Tibial nerve (tissue), 4 donors: ENCODE measurements around the gene CASTOR1. TPM values are rescaled to one million over a fixed set of nuclear protein-coding genes. Genes with fewer than 3 reads are reported as not detected.

ENCODE experiments used
- DNase-seq, 2 donors: peaks; one replicate each; pipeline ENCODE4 v3.0.0-alpha.2; 2019; ENCODE audit warnings: low spot score in 2 of 2
- H3K27ac ChIP-seq, 4 donors: fragments of 200-600 bp; sonication (generic) in 3 of 4; one replicate each; pipeline ENCODE4 v1.5.1; 2017 to 2019; ENCODE audit warnings: mild to moderate bottlenecking in 1 of 4
- H3K27me3 ChIP-seq, 2 donors: fragments of 200-600 bp; sonication (generic) in 1 of 2; one replicate each; pipeline versions ENCODE4 v1.5.1 to v1.6.0; 2017 to 2019
- H3K36me3 ChIP-seq, 3 donors: fragments of 200-600 bp; sonication (generic); one replicate each; pipeline ENCODE4 v1.5.1; 2018 to 2019
- H3K4me1 ChIP-seq, 4 donors: fragments of 200-600 bp; sonication (generic) in 3 of 4; one replicate each; pipeline ENCODE4 v1.5.1; 2017 to 2019
- H3K4me3 ChIP-seq, 4 donors: fragments of 200-600 bp; sonication (generic) in 3 of 4; one replicate each; pipeline ENCODE4 v1.5.1; 2017 to 2019; ENCODE audit warnings: mild to moderate bottlenecking in 1 of 4, moderate library complexity in 1 of 4
- H3K9me3 ChIP-seq, 4 donors: fragments of 200-600 bp; sonication (generic) in 3 of 4; one replicate each; pipeline ENCODE4 v1.5.1; 2017 to 2019
- EP300 ChIP-seq, 2 donors: sonication (generic); formaldehyde crosslinking; IDR thresholded peaks; one replicate each; pipeline ENCODE4 v1.6.1; 2017; ENCODE audit warnings: antibody characterized with exemption in 2 of 2, mild to moderate bottlenecking in 1 of 2
- POLR2A ChIP-seq, 2 donors: fragments of 450-650 bp; IDR thresholded peaks; one replicate each; pipeline ENCODE4 v1.6.1; 2017; ENCODE audit warnings: antibody characterized with exemption in 2 of 2, mild to moderate bottlenecking in 2 of 2, moderate library complexity in 2 of 2
- WGBS, 2 donors: methylation state at CpG; one replicate each; pipeline ENCODE4 v1.1.5; 2018; 5-methylcytosine and 5-hydroxymethylcytosine counted together
- total RNA-seq, 4 donors: library from RNA; depleted of rRNA; stranded (reverse); fragments of >200 nt; gene quantifications; one replicate each; pipeline ENCODE4 v1.1.0, GENCODE V29; 2016
- TF ChIP-seq, protein P1 (sequence below), 5 experiments: fragments of 200-600 bp in 3 of 5; fragments of 450-650 bp in 2 of 5; sonication (generic) in 3 of 5; IDR thresholded peaks; one replicate each; pipeline ENCODE4 v1.5.1; 2016 to 2019; ENCODE audit warnings: antibody characterized with exemption in 5 of 5, mild to moderate bottlenecking in 3 of 5, moderate library complexity in 2 of 5

CASTOR1 gene
- total RNA-seq, 4 donors from 2014 or later = 38.7 to 57.9 (median 45.3) TPM

DNA sequence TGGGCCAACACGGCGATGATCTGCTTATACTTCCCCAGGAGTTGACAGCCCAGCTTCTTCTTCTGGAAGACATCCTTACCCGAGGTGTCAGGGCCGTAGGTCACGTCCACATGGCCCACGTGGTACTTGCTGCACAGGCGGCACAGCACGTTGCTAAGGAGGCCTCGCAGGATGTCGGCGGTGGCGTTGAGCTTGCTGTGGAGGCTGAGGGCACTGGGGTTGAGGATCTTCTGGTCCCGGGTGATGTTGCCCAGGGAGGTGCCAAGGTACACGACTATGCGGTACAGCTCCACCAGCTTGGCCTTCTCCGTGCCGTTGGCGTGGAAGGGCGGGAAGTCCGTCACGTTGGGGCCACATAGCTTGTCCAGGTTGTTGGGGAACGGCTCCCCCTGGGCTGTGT is 45.6 kb downstream of the CASTOR1 start:
- H3K4me3 ChIP-seq = no peak overlapping the region
- peaks cover 0 to 36% (median 17%) of the 10 kb centered on the region in 4 donors for H3K4me1 ChIP-seq
- H3K27ac ChIP-seq = no peak overlapping the region
- TF ChIP-seq EP300 (IDR thresholded peaks at IDR 0.05) = no peak
- TF ChIP-seq, protein P1, sequence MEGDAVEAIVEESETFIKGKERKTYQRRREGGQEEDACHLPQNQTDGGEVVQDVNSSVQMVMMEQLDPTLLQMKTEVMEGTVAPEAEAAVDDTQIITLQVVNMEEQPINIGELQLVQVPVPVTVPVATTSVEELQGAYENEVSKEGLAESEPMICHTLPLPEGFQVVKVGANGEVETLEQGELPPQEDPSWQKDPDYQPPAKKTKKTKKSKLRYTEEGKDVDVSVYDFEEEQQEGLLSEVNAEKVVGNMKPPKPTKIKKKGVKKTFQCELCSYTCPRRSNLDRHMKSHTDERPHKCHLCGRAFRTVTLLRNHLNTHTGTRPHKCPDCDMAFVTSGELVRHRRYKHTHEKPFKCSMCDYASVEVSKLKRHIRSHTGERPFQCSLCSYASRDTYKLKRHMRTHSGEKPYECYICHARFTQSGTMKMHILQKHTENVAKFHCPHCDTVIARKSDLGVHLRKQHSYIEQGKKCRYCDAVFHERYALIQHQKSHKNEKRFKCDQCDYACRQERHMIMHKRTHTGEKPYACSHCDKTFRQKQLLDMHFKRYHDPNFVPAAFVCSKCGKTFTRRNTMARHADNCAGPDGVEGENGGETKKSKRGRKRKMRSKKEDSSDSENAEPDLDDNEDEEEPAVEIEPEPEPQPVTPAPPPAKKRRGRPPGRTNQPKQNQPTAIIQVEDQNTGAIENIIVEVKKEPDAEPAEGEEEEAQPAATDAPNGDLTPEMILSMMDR (IDR thresholded peaks at IDR 0.05) = no peak
- TF ChIP-seq POLR2A (IDR thresholded peaks at IDR 0.05) = no peak
- no peaks in the 10 kb centered on the region for H3K36me3 ChIP-seq
- H3K27me3 ChIP-seq = peaks cover 0 to 8% of the 10 kb centered on the region in 2 donors
- WGBS, 2 donors = 94% methylated on average over 21 to 22 of the region's 22 CpGs
- no peak for DNase-seq
- H3K9me3 ChIP-seq = no peaks in the 10 kb centered on the region

DNA sequence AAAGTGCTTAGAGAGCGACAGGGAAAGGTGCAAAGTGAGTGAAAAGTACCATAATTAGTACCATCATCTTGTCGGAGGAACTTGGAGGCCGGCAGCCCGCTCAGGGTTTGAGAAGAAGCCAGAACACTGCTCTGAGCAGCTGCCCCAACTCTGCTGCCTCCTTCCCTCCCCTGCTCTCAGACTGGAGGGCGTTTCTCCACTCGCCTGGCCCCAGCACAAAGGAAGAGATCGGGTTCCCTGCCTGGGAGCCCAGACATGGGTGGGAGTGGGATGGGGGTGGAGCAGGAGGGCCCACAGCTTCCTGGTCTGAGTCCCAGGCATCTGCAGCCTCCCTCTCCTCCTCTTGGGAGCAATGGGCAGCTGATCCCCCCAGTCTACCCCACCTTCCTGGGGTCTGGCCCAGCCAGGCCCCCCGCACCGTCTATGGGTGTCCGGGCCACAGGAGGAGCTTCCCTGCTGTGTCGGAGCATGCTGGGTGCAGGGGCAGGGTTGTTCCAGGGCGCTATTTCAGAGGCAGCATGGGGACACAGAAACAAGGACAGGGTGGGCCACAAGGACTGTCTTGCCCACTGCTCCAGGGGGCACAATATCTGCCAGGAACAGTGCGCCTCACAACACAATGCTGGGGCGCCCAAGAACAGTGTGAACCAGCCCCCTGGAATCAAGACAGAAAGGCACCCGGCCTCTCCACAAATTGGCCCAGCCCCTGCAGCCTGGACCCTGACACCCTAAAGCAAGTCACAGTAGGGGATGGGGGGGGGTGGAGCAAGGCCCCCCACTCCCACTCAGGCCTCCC is 47.5 kb downstream of the CASTOR1 start:
- TF ChIP-seq EP300 (IDR thresholded peaks at IDR 0.05) (no peak), POLR2A (IDR thresholded peaks at IDR 0.05) (no peak)
- TF ChIP-seq, protein P1 (IDR thresholded peaks at IDR 0.05) = no peak
- Histone ChIP-seq H3K4me1 (peaks cover 0 to 21% (median 10%) of the 10 kb centered on the region in 4 donors), H3K9me3 (no peaks in the 10 kb centered on the region), H3K4me3 (no peak overlapping the region), H3K36me3 (no peaks in the 10 kb centered on the region), H3K27me3 (peaks cover 0 to 8% of the 10 kb centered on the region in 2 donors), H3K27ac (no peak overlapping the region)
- DNase-seq = no peak
- WGBS, 2 donors = 68 to 71% methylated on average over 15 of the region's 15 CpGs

DNA sequence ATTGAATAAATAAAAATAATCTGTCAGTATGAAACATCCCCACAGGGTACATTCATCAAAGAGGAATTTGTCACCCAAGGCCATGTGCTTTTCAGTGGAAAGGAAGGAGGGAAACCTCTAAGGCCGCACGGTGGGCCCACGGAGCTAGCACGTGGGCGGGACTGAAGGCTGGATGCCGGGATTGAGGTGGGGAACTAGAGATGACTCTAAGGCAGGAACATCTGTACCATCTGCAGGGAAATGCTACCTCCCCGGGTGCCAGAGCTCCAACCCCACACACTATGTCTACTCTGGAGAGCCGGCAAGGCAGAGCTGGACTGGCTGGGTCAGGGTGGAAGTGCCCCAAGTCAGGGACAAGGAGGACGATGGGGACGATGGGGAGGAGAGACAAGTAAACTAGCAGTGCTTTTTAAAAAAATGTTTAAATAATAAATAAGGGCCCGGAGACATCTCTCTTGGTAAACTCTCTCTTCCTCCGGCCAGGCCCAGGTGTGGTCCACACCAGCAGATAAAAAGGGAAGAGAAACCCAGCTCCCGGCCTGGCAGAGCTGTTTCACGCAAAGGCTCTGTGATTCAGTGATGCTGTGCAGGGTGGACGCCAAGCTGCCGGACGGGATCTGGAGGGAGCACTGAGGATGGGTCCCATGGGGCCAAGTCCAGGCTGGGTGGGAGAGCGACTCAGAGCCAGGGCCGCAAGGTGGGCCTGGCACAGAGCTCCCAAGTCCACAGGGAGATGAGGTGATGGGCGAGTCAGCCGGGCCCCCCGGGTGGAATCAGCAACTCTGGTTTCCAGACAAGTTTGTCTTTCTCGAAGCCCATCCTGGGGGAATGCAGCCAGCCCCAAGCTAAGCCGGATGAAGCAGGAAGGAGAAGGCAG is 48.5 kb downstream of the CASTOR1 start:
- WGBS, 2 donors = 75 to 77% methylated on average over 20 to 24 of the region's 24 CpGs
- Histone ChIP-seq H3K27me3 (peaks cover 0 to 4% of the 10 kb centered on the region in 2 donors), H3K27ac (no peak overlapping the region), H3K36me3 (no peaks in the 10 kb centered on the region), H3K4me1 (peaks cover 0 to 19% (median 5%) of the 10 kb centered on the region in 4 donors), H3K9me3 (no peaks in the 10 kb centered on the region), H3K4me3 (no peak overlapping the region)
- TF ChIP-seq EP300 (IDR thresholded peaks at IDR 0.05) (no peak), POLR2A (IDR thresholded peaks at IDR 0.05) (no peak)
- TF ChIP-seq, protein P1 (IDR thresholded peaks at IDR 0.05) = no peak
- no peak for DNase-seq

DNA sequence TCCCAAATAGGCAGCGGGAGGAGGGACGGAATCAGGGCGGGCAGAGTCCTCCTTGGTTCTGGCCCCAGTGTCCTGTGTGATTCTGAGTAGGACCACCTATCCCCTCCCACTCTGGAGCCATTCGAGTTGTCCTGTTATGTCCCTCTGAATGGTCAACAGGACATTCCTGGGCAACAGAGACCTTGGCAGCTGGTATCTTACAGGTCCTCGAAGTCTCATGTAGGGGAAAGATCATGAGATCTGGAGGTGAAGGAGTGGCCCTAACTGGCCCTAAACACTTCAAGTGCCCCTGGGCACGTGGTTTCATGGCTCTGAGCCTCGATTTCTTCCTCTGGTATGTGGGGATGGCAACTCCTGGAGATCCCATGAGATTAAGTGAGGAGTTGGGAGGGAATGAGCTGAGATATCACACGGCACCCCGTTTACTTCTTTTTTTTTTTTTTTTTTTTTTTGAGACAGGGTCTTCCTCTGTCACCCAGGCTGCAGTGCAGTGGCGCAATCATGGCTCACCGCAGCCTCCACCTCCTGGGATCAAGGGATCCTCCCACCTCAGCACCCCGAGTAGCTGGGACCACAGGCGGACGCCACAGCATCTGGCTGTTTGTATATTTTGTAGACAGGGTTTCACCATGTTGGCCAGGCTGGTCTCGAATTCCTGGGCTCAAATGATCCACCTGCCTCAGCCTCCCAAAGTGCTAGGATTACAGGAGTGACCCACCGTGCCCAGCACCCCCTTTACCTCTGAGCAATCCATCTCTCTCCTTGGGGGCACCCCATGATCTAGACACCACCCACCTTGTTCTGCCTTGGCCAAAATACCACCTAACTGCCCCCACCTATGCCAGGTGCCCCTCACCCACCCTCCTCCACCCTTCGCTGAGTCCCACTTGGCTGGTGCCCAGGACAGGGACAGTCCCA is 49.6 kb downstream of the CASTOR1 start:
- WGBS, 2 donors = 88 to 91% methylated on average over 17 of the region's 17 CpGs
- no peak for TF ChIP-seq POLR2A (IDR thresholded peaks at IDR 0.05)
- TF ChIP-seq, protein P1 (IDR thresholded peaks at IDR 0.05) = no peak
- TF ChIP-seq EP300 (IDR thresholded peaks at IDR 0.05) = no peak
- no peaks in the 10 kb centered on the region for H3K9me3 ChIP-seq
- no peaks in the 10 kb centered on the region for H3K36me3 ChIP-seq
- no peak for DNase-seq
- no peak overlapping the region for H3K27ac ChIP-seq
- peaks cover 0 to 25% (median 7%) of the 10 kb centered on the region in 4 donors for H3K4me1 ChIP-seq
- H3K27me3 ChIP-seq = no peaks in the 10 kb centered on the region
- H3K4me3 ChIP-seq = no peak overlapping the region
